Hippocampal formation (tissue), 2 donors: ENCODE results near the gene ARHGEF40.
A peak's percentile ranks its signal among the peaks of the same experiment; 100 is the strongest.

Experiments
- DNase-seq, 2 donors: peaks; one replicate each; lab custom pipeline; 2025; lab: John Stamatoyannopoulos, UW

ARHGEF40 gene

DNA sequence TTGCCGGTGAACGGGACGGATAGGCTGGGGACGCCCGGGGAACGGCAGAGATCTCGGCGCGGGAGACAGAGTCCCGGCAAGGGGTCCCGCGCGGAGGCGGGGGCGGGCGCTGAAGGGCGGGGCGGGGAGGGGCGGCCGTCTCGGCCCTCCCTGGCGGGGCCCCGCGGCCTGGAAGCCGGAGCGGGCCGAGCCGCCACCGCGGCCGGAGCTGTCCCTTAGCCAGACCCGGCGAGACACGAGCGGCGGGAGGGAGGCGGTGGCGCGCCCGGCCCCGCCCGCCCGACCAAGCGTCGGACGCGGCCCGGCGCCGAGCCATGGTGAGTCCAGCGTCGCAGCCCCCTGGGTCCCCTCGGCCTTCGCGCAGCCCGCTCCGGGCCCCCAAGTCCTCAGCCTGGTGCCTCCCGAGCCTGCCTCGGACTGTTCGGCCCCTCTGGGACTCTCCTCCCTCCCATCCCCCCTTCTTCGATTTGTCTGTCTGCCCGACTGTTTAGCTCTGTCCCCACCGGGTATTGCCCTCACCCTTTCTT is at the start of gene ARHGEF40:
TSS of gene ARHGEF40 (plus strand) at position 222 of the 527 bp plus-strand sequence. CDS start at position 315, 93 bp downstream.
- peak; percentile 72 to 73 for DNase-seq

DNA sequence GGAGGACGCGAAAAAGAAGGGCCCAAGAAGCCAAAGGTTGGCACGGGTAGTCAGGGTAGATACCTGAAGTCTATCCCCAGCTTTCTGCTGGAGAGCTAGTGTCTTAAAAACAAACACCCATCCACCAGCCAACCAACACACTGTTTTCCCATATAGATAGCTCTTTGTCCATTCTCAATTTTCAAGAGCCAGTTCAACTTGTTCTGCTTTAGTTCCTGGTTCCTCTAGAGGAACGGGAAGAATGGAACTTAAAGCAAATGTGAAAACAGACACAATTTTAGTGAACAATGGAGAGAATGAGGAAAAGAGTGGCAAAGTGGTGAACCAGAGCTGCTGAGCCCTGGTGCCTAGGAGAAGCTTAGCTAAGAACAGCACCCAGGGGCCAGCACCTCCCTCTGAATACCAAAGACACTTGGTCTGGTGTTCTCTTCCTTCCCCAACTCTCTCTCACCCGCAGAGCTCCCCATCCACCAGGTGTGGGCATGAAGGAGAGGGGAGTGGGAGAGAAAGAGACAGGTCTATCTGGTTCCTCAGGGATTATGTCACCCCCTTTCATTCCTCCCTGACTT is 49.0 kb upstream of the ARHGEF40 start:
- no peak for DNase-seq

DNA sequence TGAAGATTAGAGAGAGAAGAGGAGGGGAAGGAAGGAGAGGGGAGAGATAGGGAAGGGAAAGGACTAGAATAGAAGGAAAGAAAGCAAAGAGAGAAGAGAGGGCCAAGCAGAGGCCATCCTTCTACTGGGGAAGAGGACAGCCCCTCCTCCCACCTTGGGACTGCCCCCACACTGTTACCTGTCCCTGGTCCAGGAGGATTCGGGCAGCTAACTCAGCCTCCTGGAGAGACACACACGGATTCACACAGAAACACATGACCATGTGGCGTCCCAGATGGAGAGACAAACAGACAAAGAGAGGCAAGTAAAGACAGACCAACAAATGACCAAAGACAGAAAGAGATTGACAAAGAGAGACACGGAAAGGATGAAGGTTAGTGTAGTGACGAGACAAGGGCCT is 47.4 kb upstream of the ARHGEF40 start:
- no peak for DNase-seq

DNA sequence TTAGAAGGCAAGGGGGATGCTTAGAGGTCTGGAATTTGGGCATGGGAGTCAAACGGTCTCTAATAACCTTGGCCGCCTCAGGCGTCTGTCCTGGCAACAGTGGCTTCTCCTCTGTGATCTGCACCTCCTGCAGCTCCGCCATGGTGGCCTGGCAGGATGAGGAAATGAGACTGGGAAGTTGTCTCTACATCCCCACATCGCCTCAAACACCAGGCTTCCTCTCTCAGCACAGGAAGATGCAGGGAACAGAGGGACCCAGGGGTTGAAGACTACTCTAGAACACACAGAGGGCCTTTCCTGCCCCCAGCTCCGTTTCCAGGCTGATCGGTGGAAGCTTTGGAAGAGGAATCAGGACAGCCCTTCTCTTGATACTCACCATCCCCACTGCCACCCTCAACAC is 46.9 kb upstream of the ARHGEF40 start:
- peak in 1 of 2 donors; percentile 14 for DNase-seq

DNA sequence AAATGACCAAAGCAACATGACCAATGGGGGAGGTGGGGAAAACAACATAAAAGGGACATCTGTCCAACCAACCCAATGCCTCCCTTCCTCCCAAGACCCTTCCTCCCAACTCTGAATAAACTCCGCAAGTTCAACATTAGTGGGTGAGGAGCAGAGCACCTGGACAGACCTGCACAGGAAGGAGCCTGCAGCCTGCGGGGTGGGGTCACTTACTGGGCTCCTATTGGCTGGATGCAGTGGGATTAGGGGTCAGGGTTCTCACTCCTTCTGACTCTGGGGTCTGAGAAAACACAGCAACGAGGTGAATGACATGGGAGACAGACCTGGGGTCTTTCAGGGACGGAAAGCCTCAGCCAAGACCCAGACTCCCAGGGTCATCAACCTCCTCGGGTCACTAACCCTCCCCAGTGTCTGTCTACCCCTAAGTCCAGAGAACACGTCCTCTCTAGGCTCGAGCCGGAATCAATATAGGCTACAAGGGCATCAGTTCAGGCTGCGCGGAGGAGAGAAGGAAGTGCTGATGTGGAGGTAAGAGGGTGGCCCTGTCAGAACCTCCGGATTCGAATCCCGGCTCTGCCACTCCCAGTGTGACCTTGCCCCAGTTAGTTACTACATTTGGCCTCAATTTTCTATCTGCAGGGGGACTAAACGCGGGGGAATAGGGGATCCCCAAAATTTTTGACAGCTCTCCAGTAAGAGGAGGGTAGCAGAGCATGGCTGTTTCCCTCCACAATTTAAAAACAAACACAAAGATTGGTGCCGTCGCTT is 46.1 kb upstream of the ARHGEF40 start:
- no peak for DNase-seq

DNA sequence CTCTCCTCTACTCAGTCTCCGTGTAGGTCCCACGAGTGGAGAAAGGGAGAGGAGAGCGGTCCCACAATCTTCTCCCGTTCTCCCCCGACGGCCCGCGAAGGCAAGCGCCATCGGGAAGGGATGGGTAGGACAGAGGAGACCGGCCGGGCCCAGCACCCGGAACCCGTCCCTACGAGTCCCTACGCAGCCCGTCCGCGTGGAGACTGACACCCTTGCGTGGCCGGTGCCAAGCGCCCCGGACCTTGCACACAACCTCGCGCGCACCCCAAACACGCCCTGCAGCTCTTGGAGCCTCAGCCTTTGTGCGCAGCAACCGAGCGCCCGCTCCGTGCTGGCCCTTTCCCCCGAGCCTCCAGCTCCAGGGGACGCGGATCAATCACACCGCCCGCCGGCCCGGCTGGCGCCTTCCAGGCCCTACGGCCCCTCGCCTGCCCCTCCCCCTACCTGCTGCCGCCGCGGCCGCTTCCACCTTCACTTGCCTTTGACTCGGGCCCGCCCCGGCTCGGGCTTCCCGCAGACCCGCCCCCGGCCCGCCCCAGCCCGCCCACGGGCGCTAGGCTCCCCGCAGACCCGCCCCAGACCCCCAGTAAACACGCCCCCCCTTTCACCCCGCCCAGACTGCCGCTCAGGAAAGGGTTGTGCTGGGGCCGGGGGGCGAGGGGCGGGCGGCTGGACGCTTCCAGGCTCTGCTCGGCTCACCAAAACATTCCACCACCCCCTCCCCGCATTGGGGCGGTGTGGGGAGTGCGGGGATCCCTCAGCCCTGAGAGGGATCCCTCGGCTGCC is 45.3 kb upstream of the ARHGEF40 start, which contains the start of gene NDRG2:
TSS of gene NDRG2 (minus strand) at position 477 of the 786 bp plus-strand sequence. CDS start 1,746 bp downstream, outside the sequence.
- peak; percentile 69 to 87 for DNase-seq

DNA sequence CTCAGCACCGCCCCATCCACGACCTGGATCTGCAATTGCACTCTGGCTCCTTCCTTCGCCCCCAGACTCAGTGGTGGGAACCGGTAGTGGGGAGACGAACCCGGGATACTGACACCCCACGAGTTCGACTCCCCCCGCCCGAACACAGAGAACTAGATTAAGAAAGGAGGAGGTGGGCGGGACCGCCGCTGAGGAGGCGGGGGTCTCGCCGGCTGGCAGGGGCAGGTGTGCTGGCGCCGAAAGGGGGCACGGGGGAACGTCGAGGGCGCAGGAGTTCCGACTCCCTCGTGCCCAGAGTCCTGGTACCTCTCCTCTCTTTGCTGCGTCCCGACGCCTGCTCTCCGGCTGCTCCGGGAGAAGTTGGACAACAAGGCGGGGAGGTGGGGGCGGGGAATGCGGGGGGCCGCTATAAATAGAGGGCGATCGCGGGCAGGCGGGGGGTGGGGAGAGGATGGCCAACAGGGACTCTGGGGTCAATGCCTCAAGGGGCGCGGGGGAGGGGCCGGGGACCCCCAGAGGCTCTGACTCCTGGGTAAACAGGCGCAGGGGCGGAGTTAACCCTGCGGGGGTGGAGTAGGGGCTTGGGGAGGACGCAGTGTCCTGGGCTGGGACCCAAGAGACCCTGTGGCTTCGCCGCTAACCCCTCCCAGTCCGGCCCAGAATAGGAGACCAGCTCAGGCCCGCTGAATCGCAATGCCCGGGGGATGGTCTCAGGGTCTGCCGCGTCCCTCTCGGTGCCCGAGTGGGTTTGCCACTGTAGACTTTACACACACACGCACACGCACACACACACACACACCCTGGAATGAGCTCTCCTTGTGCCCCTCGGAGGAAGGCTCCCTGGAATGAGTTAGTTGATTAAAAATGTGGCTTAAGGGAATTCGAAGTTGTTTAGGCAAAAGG is 44.5 kb upstream of the ARHGEF40 start:
- peak; percentile 83 to 88 for DNase-seq

DNA sequence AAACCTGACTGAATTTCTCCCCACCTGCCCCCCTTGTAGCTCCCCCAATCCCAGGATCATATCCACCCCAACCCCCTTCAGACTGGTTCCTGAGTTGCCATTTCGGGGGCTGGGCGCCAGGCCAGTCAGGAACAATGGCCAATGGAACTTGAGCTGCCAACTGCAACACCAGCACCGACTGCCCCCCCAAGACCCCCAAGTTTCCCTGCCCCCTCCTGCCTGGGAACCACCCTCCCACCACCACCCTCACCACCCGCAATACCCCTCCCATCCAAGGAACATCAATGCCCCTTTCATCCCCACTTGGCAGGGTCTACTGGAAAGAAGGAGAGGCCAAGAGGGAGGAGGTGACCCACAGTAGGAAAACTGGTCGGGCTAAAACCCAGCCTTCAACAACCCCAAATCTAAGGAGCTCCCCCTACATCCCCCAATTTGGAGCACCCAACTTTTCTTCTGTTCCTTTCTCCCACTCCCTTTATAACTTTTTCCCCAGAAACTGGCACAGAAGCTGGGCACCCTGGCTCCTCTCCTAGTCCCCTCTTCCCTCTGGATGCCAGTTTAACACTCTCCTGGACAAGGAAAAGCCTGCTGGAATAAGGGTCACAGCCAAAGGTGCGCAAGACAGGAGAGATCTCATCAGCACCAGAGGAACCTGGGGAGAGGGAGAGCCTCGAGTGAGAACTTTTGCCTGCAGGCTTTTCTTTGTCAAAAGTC is 43.7 kb upstream of the ARHGEF40 start:
- DNase-seq: peak; percentile 88 to 93

DNA sequence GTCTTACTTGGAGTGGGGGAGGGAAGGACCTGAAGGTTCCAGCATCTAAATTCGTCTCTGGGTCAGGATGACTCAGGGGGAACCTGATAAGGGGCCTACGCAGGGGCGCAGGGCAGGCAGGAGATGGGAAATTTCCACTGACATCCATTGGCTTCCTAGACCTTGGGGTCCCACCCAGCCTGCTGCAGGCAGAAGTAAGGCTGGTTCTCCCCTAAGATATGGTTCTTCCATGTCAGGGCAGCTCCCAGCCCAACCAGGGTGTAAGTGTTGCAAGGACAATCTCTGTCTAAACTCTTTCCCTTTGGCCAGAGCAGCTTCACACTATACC is 43.2 kb upstream of the ARHGEF40 start:
- DNase-seq: no peak

DNA sequence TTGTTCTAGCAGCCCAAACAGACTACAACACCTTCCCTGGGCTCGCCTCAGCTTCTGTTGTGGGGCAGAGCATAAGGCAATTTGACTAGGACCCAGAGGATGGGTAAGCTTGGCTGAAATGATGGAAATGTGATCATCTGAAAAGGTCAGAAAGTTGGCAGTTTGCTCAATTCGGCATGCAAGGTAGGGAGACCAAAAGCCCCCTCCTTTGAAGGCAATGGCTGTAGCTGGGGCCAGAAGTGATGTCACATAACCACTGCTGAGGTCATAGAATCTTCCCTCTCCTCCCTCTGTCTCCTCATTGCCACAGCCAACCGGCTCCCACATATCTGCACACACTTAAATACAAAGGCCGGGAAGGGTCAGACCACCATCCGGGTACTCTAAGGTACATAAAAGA is 40.2 kb upstream of the ARHGEF40 start, which contains the start of gene TPPP2:
TSS of gene TPPP2 (plus strand) at position 301 of the 400 bp plus-strand sequence. CDS start 365 bp downstream, outside the sequence.
- DNase-seq: no peak

DNA sequence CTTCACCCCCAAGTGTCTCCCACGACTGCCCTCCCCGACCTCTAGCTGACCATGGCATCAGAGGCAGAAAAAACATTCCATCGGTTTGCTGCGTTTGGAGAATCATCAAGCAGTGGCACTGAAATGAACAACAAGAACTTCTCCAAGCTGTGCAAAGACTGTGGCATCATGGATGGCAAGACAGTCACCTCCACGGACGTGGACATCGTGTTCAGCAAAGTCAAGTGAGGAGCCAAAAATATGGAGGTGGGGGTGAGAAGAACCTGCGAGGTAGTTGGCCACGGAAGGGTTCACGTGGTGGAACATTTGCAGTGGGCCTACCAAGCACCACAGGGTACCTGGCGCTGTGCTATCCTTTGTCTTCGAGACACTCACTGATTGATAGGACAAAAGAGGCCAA is 39.6 kb upstream of the ARHGEF40 start:
- no peak for DNase-seq

DNA sequence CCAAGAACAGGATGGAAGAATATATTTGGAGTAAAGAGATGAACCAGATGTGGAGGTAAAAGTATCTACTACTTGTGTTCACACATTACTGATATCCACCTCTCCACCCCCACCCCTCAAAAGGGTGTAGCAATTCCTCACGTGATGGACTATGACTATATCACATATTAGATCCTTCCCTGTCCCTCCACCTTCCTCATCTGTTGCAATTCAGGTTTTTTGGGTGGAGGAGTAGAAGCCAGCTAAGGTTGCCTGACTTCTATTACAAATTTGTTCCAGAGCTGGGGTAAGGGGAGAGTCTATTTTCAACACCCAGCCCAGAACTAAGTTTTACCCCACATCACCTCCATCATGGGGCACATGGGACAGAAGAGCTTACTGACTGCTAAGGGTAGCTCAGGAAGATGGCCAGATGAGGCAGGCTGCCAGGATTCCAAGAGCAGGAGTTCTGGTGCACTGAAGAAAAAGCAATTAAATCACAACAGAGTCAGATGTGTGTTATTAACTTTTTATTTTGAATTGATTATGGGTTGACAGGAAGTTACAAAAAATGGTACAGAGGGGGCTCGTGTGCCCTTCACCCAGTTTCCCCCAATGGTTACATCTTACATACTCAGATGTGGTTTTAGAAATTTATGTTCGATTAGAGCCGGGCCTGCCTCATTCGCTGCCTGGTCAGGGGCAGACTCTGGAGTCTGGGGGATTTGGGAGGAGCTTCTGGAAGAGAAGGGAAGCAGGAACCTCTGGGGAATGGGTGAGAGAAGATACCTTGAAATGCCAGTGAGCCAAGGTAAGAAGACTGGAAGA is 37.6 kb upstream of the ARHGEF40 start:
- no peak for DNase-seq

DNA sequence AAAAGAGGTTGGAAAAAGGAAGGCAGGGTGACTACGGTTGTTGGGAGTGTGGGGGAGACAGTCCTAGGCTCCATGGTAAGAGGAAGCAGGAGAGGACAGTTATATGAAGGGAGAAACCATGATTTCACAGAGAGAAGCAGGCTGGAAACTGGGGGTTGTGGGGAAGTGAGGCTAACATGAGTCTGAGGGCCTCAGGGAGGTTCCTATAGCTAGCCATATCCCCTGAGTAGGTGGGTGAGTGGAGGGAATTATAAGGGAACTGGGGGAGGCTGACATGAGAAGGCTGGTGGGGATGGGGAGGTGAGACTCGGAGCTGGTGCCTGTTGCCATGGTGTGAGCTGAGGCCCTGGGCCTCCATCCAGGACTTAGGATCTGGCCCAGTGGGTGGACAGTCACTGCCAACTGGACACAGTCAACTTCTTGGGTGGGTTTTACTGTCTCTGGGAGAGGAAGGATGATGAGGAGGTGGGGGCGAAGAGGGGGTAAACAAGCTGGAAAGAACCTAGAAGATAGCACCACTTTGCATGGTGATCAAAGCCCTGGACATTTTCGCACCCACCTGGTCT is 36.9 kb upstream of the ARHGEF40 start:
- no peak for DNase-seq

DNA sequence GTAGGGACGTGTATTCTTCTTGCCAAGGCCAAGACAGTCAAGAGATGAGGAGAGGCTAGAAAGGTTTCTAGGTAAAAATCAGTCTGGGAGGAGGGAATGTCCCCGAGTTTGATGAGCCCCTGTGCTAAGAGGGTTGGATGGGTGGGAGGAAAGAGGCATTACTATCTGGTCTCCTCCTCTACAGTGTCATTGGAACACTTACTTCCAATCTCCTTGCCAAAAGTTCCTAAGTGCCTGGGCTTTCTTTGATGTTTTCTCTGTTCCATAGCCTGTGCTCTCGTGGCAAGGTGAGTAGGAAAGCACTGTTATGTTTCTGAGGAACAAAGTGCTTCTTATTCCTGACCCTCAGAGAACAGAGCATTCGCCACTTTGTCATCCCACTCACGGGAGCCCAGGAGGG is 35.4 kb upstream of the ARHGEF40 start, which contains the start of gene RNASE13:
TSS of gene RNASE13 (minus strand) at position 101 of the 400 bp plus-strand sequence. CDS start 519 bp downstream, outside the sequence.
- no peak for DNase-seq

DNA sequence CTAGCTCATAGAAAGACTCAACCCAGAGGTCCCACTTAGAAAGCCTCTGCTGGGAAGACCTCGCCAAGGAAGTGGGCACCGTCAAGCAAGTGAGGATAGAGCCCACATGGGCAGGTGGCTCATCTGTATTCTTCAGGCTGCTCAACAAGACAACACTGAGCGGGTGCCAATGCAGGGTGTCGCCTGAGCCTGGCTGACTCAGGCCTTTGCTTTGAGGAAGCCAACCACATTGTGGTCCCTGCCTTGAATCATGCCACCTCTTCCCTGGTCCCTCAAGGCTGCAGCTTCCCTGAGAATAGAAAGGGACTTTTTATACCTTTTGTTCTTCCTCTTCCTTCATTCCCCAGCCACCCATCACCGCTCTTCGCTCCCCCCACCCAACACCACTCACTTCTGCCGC is 33.4 kb upstream of the ARHGEF40 start:
- DNase-seq: no peak

DNA sequence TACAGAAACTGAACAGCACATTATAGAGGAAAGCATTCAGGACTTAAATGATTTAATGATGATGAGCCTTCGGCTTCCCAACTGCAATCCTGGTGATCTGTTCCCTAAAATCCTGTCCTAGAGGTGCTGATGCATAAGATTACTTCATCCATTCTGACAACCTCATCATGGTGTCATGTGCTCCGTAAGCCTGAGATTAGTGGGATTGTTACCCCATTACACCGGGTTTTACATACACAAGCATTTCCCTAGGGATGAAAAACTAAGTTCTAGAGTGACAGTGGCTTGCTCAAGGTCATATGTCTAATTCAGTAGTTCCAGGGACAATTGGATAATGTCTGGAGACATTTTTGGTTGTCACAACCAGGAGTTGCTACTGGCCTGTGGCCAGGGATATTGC is 32.9 kb upstream of the ARHGEF40 start:
- no peak for DNase-seq

DNA sequence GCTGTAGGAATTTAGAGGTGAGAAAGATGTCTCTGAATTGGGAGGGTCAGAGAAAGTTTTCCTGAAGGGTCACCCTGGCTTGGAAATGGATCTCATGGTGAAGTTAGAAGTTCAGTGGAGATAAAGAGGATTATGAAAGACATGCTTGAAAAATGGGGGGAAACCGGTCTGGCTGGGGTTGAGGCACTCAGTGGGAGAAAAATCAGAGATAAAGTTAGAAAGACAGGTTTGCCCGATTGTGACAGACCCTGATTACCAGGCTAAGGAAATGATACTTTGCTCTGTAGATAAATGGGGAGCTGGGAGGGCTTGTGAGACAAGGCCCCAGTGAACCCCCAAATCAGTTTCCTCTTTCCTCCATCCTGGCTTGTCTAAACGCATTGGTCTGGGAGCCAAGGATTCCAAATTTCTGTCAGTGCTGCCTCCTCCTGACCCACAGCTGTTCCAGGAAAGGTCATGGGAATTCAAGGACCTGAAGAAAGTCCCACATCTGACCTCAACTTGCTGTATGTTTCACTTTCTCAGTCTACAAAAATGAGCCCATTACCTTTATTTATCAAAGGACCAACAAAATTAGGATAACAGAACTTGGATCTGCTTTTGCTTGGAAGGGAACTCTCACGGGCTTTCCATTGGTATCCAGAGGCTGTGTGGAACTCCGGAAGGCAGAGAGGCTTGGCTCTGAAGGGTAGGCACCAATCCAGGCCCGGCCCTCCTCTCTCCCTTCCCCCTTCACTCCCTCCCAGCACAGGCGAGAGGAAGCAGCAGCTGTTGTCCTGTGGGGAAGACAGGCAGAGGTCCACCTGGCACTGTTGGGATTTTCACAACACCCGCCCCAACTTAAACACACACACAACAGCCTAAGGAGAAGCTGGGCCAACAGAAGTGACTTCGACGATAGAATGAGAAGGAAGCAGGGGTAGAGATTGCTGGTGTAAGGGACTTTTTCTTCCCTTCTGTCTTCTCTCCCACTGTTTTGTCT is 31.4 kb upstream of the ARHGEF40 start:
- peak; percentile 73 to 86 for DNase-seq
